HepG2 (cell line): ENCODE results near the gene ATXN2. TPM values are rescaled to one million over a fixed set of nuclear protein-coding genes. Genes with fewer than 3 reads are reported as not detected.

ENCODE experiments used
- ATAC-seq: fragments of 200-7000 bp; cut with Tn5 transposase; 3 replicates; pipeline ENCODE4 v1.9.1; 2020; ENCODE audit warnings: mild to moderate bottlenecking, moderate library complexity
- BruUV-seq: library from RNA; stranded (reverse); fragments of 400-500 nt; replicated peaks from 2 replicates; lab custom pipeline; 2021; lab: Mats Ljungman, UMichigan
- CTCF ChIA-PET: fragments of 300-600 bp; formaldehyde crosslinking; extraction: SDS; loops from one replicate; lab custom pipeline; 2021; ENCODE audit warnings: low total read pairs, inconsistent platforms, low intra/inter-chr PET ratio; lab: Yijun Ruan, JAX
- POLR2A ChIA-PET: fragments of 350-600 bp; sonication (Branson Sonifier 250); formaldehyde crosslinking; loops from one replicate; lab custom pipeline; 2020; ENCODE audit warnings: antibody characterized with exemption, inconsistent platforms; lab: Yijun Ruan, JAX
- DNase-seq: peaks from one replicate; pipeline ENCODE4 v3.0.0-alpha.2; 2015; ENCODE audit warnings: low spot score
- FAIRE-seq: peaks from 3 replicates; lab custom pipeline; 2011; peaks lifted over from hg19 to GRCh38; lab: Jason Lieb, UNC
- H2AFZ ChIP-seq: one replicate; pipeline ENCODE4 v1.6.1; 2011; ENCODE audit warnings: low read length, inconsistent platforms
- H3K27ac ChIP-seq: fragments of 300-600 bp; 3 replicates; pipeline ENCODE4 v1.8.0; 2011; ENCODE audit warnings: mixed run types, mild to moderate bottlenecking, mixed read lengths, low read length, inconsistent platforms; ENCODE audit not compliant: insufficient read depth; ENCODE audit errors: extremely low read length
- H3K27me3 ChIP-seq, 2 experiments: fragments of 200-600 bp in 1 of 2; 2 replicates in 1 of 2; 3 replicates in 1 of 2; pipeline versions ENCODE4 v1.6.0 to v1.8.0; 2011; ENCODE audit warnings: low read length in 2 of 2, mild to moderate bottlenecking in 2 of 2, moderate library complexity in 2 of 2, inconsistent platforms in 1 of 2; ENCODE audit not compliant: insufficient read depth in 2 of 2, control insufficient read depth in 1 of 2
- H3K36me3 ChIP-seq, 2 experiments: fragments of 200-600 bp in 1 of 2; replicated peaks in 1 of 2; 2 replicates in 1 of 2; 3 replicates in 1 of 2; pipeline versions ENCODE4 v1.5.1 to v1.8.0; 2011; ENCODE audit warnings: low read length in 2 of 2, inconsistent platforms in 1 of 2; ENCODE audit not compliant: insufficient read depth in 2 of 2, control insufficient read depth in 1 of 2
- H3K4me1 ChIP-seq: 2 replicates; pipeline ENCODE4 v1.5.1; 2012; ENCODE audit warnings: low read length, inconsistent platforms; ENCODE audit not compliant: insufficient read depth
- H3K4me2 ChIP-seq: 2 replicates; pipeline ENCODE4 v1.6.0; 2011; ENCODE audit warnings: low read depth, low read length, inconsistent platforms
- H3K4me3 ChIP-seq, 3 experiments: fragments of 200-600 bp in 1 of 3; sonication (generic), shearing (Covaris generic) in 1 of 3; replicated peaks in 1 of 3; 2 replicates each; pipeline ENCODE4 v1.5.1; 2011 to 2016; ENCODE audit warnings: low read length in 3 of 3, inconsistent platforms in 2 of 3, low read depth in 2 of 3, mild to moderate bottlenecking in 2 of 3, control low read depth in 1 of 3, mixed read lengths in 1 of 3; ENCODE audit not compliant: insufficient read depth in 1 of 3
- H3K79me2 ChIP-seq: one replicate; pipeline ENCODE4 v1.6.1; 2011; ENCODE audit warnings: low read length, inconsistent platforms; ENCODE audit not compliant: insufficient read depth
- H3K9ac ChIP-seq: 2 replicates; pipeline ENCODE4 v1.6.0; 2011; ENCODE audit warnings: mild to moderate bottlenecking, low read depth, low read length, inconsistent platforms; ENCODE audit not compliant: insufficient read depth
- H3K9me3 ChIP-seq: 2 replicates; pipeline ENCODE4 v1.5.1; 2012; ENCODE audit warnings: mild to moderate bottlenecking, low read length
- H4K20me1 ChIP-seq: 2 replicates; pipeline ENCODE4 v1.6.0; 2011; ENCODE audit warnings: inconsistent platforms, mild to moderate bottlenecking, low read length, moderate library complexity; ENCODE audit not compliant: insufficient read depth
- CBX1 ChIP-seq: IDR thresholded peaks from one replicate; pipeline ENCODE4 v1.6.1; 2016; ENCODE audit warnings: antibody characterized with exemption, low read depth
- CBX5 ChIP-seq: sonication (generic); formaldehyde crosslinking; IDR thresholded peaks from 2 replicates; pipeline ENCODE4 v1.4.0; 2020; ENCODE audit warnings: missing genetic modification reagents, borderline replicate concordance
- CHD2 ChIP-seq: IDR thresholded peaks from 2 replicates; pipeline ENCODE4 v1.6.1; 2011; ENCODE audit warnings: low read depth, low read length, improper control_type of control experiment
- DR1 ChIP-seq: sonication (generic); formaldehyde crosslinking; IDR thresholded peaks from 2 replicates; pipeline ENCODE4 v1.8.0; 2021; ENCODE audit warnings: mild to moderate bottlenecking, missing genetic modification reagents, inconsistent platforms
- ETS1 ChIP-seq: sonication (generic); formaldehyde crosslinking; IDR thresholded peaks from 2 replicates; pipeline ENCODE4 v1.4.0; 2020; ENCODE audit warnings: missing genetic modification reagents
- IRF9 ChIP-seq: sonication (generic); formaldehyde crosslinking; IDR thresholded peaks from 2 replicates; pipeline ENCODE4 v1.8.0; 2022; ENCODE audit warnings: missing genetic modification reagents, mild to moderate bottlenecking, borderline replicate concordance
- ZBED4 ChIP-seq: sonication (generic); formaldehyde crosslinking; IDR thresholded peaks from 2 replicates; pipeline ENCODE4 v1.4.0; 2020; ENCODE audit warnings: missing genetic modification reagents, borderline replicate concordance
- ZBTB20 ChIP-seq: sonication (generic); formaldehyde crosslinking; IDR thresholded peaks from 2 replicates; pipeline ENCODE4 v1.8.1; 2023; ENCODE audit warnings: missing genetic modification reagents, low read depth, mild to moderate bottlenecking, borderline replicate concordance
- ZMYM2 ChIP-seq: sonication (generic); formaldehyde crosslinking; IDR thresholded peaks from 2 replicates; pipeline ENCODE4 v1.8.0; 2022; ENCODE audit warnings: mild to moderate bottlenecking, missing genetic modification reagents
- ZNF660 ChIP-seq: sonication (generic); formaldehyde crosslinking; IDR thresholded peaks from 2 replicates; pipeline ENCODE4 v1.5.1; 2020; ENCODE audit warnings: mild to moderate bottlenecking, low read depth, missing genetic modification reagents, borderline replicate concordance
- WGBS: methylation state at CpG from one replicate; pipeline ENCODE4 v1.1.6; 2017; ENCODE audit warnings: low lambda C conversion rate; 5-methylcytosine and 5-hydroxymethylcytosine counted together
- in situ Hi-C: cut with HindIII; loops from 2 replicates; pipeline ENCODE4 v1.10.0; 2017; ENCODE audit warnings: low pct_unique_long_range_greater_than_20kb; ENCODE audit not compliant: extremely low pct_ligation_motif_present
- intact Hi-C: fragments of 100-400 bp; cut with micrococcal nuclease; formaldehyde crosslinking; loops from one replicate; pipeline ENCODE4 v1.10.0; 2022; ENCODE audit not compliant: unreplicated experiment
- polyA plus RNA-seq, 8 experiments: library from polyadenylated mRNA; depleted of rRNA in 3 of 8; stranded (reverse) in 7 of 8; unstranded in 1 of 8; fragments of >200 nt; fragmentation: Illumina TruSeq in 4 of 8; extraction: Trizol in 4 of 8; gene quantifications; 2 replicates each; pipeline versions ENCODE4 v1.2.1 to v1.2.3, GENCODE V29; 2011 to 2016; ENCODE audit warnings: low read depth in 4 of 8, missing spikeins in 1 of 8, mixed read lengths in 1 of 8; ENCODE audit not compliant: insufficient read depth in 1 of 8
- total RNA-seq, 5 experiments: library from RNA; depleted of rRNA; stranded (reverse); fragments of >200 nt; fragmentation: Illumina TruSeq; extraction: Trizol; gene quantifications; 2 replicates each; pipeline ENCODE4 v1.2.3, GENCODE V29; 2016; ENCODE audit warnings: low read depth in 1 of 5

ATXN2 gene
- total and polyA plus RNA-seq, 2 of the 13 experiments (the other 11 are each of a cell fraction or from before 2014, with no cell fraction given) = 18.1 to 27.1 TPM

- H3K36me3 ChIP-seq = peaks cover 7 to 59% of the 10 kb centered on the region in 2 experiments; a peak in 4 of 5 replicates
- H4K20me1 ChIP-seq = no peaks in the 10 kb centered on the region
- no peak overlapping the region for H3K4me2 ChIP-seq
- POLR2A ChIA-PET = no interaction called here
- H2AFZ ChIP-seq = no peak overlapping the region
- H3K27me3 ChIP-seq = no peaks in the 10 kb centered on the region
- H3K4me1 ChIP-seq = no peaks in the 10 kb centered on the region
- DNase-seq (no peak), ATAC-seq (no peak), FAIRE-seq (no peak)
- BruUV-seq = no TSS peak
- H3K79me2 ChIP-seq = no peaks in the 10 kb centered on the region
- no peak overlapping the region for H3K4me3 ChIP-seq
- CTCF ChIA-PET = no interaction called here
- in situ Hi-C loops = no loop called here
- 98% methylated on average over 5 of the region's 5 CpGs for WGBS
- intact Hi-C loops = no loop called here
- H3K27ac ChIP-seq = no peak overlapping the region
- no peak for TF ChIP-seq ZBTB20
- no peak for TF ChIP-seq ZBED4 (CRISPR knock-in tag)
- TF ChIP-seq IRF9 (CRISPR knock-in tag) = no peak
- TF ChIP-seq ZNF660 (CRISPR knock-in tag) = no peak
- no peak for TF ChIP-seq DR1 (CRISPR knock-in tag)
- no peak for TF ChIP-seq ETS1 (CRISPR knock-in tag)
- no peak for TF ChIP-seq CBX1
- no peak for TF ChIP-seq CBX5 (CRISPR knock-in tag)
- no peak for TF ChIP-seq CHD2
- no peak for TF ChIP-seq ZMYM2 (CRISPR knock-in tag)
- H3K9ac ChIP-seq = no peak overlapping the region
- H3K9me3 ChIP-seq = no peaks in the 10 kb centered on the region
Observed at GRCh38 chr12:111645433-111645832, 46.3 kb upstream of the ATXN2 start.
